Measurements from ENCODE around the gene ALK. TPM values are rescaled to one million over a fixed set of nuclear protein-coding genes. Genes with fewer than 3 reads are reported as not detected.
"Not testable (repeated sequence)": the region's sequence is repeated elsewhere in the genome, so short reads cannot be mapped to it uniquely, and the experiment has no call there.

The ALK gene
- total and polyA plus RNA-seq, 3 experiments from 2014 or later, result not detected

GRCh38 chr2:29245035-29245741, 676.2 kb downstream of the ALK start:
- H3K36me3 Mint-ChIP-seq; H3K27ac ChIP-seq (ENCODE audit: low read depth, low read length); H3K36me3 ChIP-seq (ENCODE audit: insufficient read depth, low read length); H3K27me3 Mint-ChIP-seq; H3K9me3 ChIP-seq (ENCODE audit: low read length); POLR2A ChIA-PET; H3K27me3 ChIP-seq (ENCODE audit: insufficient read depth, low read length, poor library complexity, severe bottlenecking); H3K4me3 Mint-ChIP-seq; H3K4me1 ChIP-seq (ENCODE audit: insufficient read depth, low read length); H3K4me1 Mint-ChIP-seq; H3K27ac Mint-ChIP-seq; CTCF ChIA-PET; H3K9me3 Mint-ChIP-seq; H3K4me3 ChIP-seq (ENCODE audit: low read length); DNase-seq: not testable (repeated sequence)

- DNase-seq, result no peak
- no peaks in the 10 kb centered on the region for H3K27me3 ChIP-seq (ENCODE audit: insufficient read depth, low read length, poor library complexity, severe bottlenecking)
- no peaks in the 10 kb centered on the region for H3K4me1 ChIP-seq (ENCODE audit: insufficient read depth, low read length)
- Mint-ChIP-seq H3K27ac (no peak overlapping the region), H3K36me3 (peaks cover 0 to under 1% (median 0%) of the 10 kb centered on the region in 3 donors), H3K4me3 (peak overlapping the region in 1 of 7 donors; percentile 9), H3K9me3 (no peaks in the 10 kb centered on the region), H3K27me3 (peaks cover 8 to 18% of the 10 kb centered on the region in 2 donors), H3K4me1 (no peaks in the 10 kb centered on the region)
- ChIA-PET CTCF (no interaction called here), POLR2A (no interaction called here)
- no peak overlapping the region for H3K27ac ChIP-seq (ENCODE audit: low read depth, low read length)
- no peaks in the 10 kb centered on the region for H3K9me3 ChIP-seq (ENCODE audit: low read length)
- H3K4me3 ChIP-seq (ENCODE audit: low read length), result no peak overlapping the region
- H3K36me3 ChIP-seq (ENCODE audit: insufficient read depth, low read length), result no peaks in the 10 kb centered on the region
Measured at GRCh38 chr2:29242621-29243375, 678.6 kb downstream of the ALK start.

GRCh38 chr2:29241955-29242565, 679.3 kb downstream of the ALK start:
- Mint-ChIP-seq H3K27me3 (peaks cover 9 to 25% of the 10 kb centered on the region in 2 donors), H3K36me3 (peaks cover 0 to 3% (median 0%) of the 10 kb centered on the region in 3 donors), H3K4me3 (no peak overlapping the region), H3K9me3 (no peaks in the 10 kb centered on the region), H3K4me1 (no peaks in the 10 kb centered on the region), H3K27ac (no peak overlapping the region)
- POLR2A ChIA-PET, result no interaction called here
- Histone ChIP-seq H3K9me3 (ENCODE audit: low read length) (no peaks in the 10 kb centered on the region), H3K36me3 (ENCODE audit: insufficient read depth, low read length) (no peaks in the 10 kb centered on the region), H3K4me1 (ENCODE audit: insufficient read depth, low read length) (no peaks in the 10 kb centered on the region), H3K27ac (ENCODE audit: low read depth, low read length) (no peak overlapping the region), H3K4me3 (ENCODE audit: low read length) (no peak overlapping the region), H3K27me3 (ENCODE audit: insufficient read depth, low read length, poor library complexity, severe bottlenecking) (no peaks in the 10 kb centered on the region)
- DNase-seq, result no peak
- CTCF ChIA-PET, result no interaction called here

GRCh38 chr2:29241341-29241740, 680.0 kb downstream of the ALK start:
- no peak overlapping the region for H3K4me3 Mint-ChIP-seq
- H3K9me3 Mint-ChIP-seq, result no peaks in the 10 kb centered on the region
- no peak overlapping the region for H3K4me3 ChIP-seq (ENCODE audit: low read length)
- no peak for DNase-seq
- H3K4me1 ChIP-seq (ENCODE audit: insufficient read depth, low read length), result no peaks in the 10 kb centered on the region
- no peaks in the 10 kb centered on the region for H3K9me3 ChIP-seq (ENCODE audit: low read length)
- no peak overlapping the region for H3K27ac Mint-ChIP-seq
- no peaks in the 10 kb centered on the region for H3K27me3 ChIP-seq (ENCODE audit: insufficient read depth, low read length, poor library complexity, severe bottlenecking)
- peaks cover 11 to 32% of the 10 kb centered on the region in 2 donors for H3K27me3 Mint-ChIP-seq
- H3K36me3 Mint-ChIP-seq, result peaks cover 0 to 3% (median 0%) of the 10 kb centered on the region in 3 donors
- no peaks in the 10 kb centered on the region for H3K36me3 ChIP-seq (ENCODE audit: insufficient read depth, low read length)
- no peak overlapping the region for H3K27ac ChIP-seq (ENCODE audit: low read depth, low read length)
- no peaks in the 10 kb centered on the region for H3K4me1 Mint-ChIP-seq
- CTCF ChIA-PET, result no interaction called here
- POLR2A ChIA-PET, result no interaction called here

- Mint-ChIP-seq H3K36me3 (peaks cover 0 to 3% (median 0%) of the 10 kb centered on the region in 3 donors), H3K27ac (no peak overlapping the region), H3K27me3 (peaks cover 11 to 35% of the 10 kb centered on the region in 2 donors), H3K9me3 (no peaks in the 10 kb centered on the region), H3K4me1 (no peaks in the 10 kb centered on the region), H3K4me3 (no peak overlapping the region)
- ChIA-PET POLR2A (no interaction called here), CTCF (no interaction called here)
- no peaks in the 10 kb centered on the region for H3K9me3 ChIP-seq (ENCODE audit: low read length)
- no peaks in the 10 kb centered on the region for H3K4me1 ChIP-seq (ENCODE audit: insufficient read depth, low read length)
- H3K36me3 ChIP-seq (ENCODE audit: insufficient read depth, low read length), result no peaks in the 10 kb centered on the region
- no peaks in the 10 kb centered on the region for H3K27me3 ChIP-seq (ENCODE audit: insufficient read depth, low read length, poor library complexity, severe bottlenecking)
- no peak overlapping the region for H3K27ac ChIP-seq (ENCODE audit: low read depth, low read length)
- H3K4me3 ChIP-seq (ENCODE audit: low read length), result no peak overlapping the region
- no peak for DNase-seq
Measured at GRCh38 chr2:29240601-29241000, 680.8 kb downstream of the ALK start.

- Histone ChIP-seq H3K36me3 (ENCODE audit: insufficient read depth, low read length) (no peaks in the 10 kb centered on the region), H3K27ac (ENCODE audit: low read depth, low read length) (no peak overlapping the region), H3K4me1 (ENCODE audit: insufficient read depth, low read length) (no peaks in the 10 kb centered on the region), H3K4me3 (ENCODE audit: low read length) (no peak overlapping the region), H3K27me3 (ENCODE audit: insufficient read depth, low read length, poor library complexity, severe bottlenecking) (no peaks in the 10 kb centered on the region), H3K9me3 (ENCODE audit: low read length) (no peaks in the 10 kb centered on the region)
- Mint-ChIP-seq H3K4me3 (no peak overlapping the region), H3K36me3 (peaks cover 0 to 3% (median 0%) of the 10 kb centered on the region in 3 donors), H3K27me3 (peaks cover 11 to 39% of the 10 kb centered on the region in 2 donors), H3K4me1 (no peaks in the 10 kb centered on the region), H3K9me3 (no peaks in the 10 kb centered on the region), H3K27ac (no peak overlapping the region)
- ChIA-PET POLR2A (no interaction called here), CTCF (no interaction called here)
- DNase-seq, result no peak
Measured at GRCh38 chr2:29239209-29239960, 682.0 kb downstream of the ALK start.

GRCh38 chr2:29238497-29238896, 682.9 kb downstream of the ALK start:
- CTCF ChIA-PET, result no interaction called here
- Histone ChIP-seq H3K27me3 (ENCODE audit: insufficient read depth, low read length, poor library complexity, severe bottlenecking) (no peaks in the 10 kb centered on the region), H3K4me3 (ENCODE audit: low read length) (no peak overlapping the region), H3K27ac (ENCODE audit: low read depth, low read length) (no peak overlapping the region), H3K36me3 (ENCODE audit: insufficient read depth, low read length) (no peaks in the 10 kb centered on the region), H3K4me1 (ENCODE audit: insufficient read depth, low read length) (no peaks in the 10 kb centered on the region), H3K9me3 (ENCODE audit: low read length) (no peaks in the 10 kb centered on the region)
- Mint-ChIP-seq H3K27ac (no peak overlapping the region), H3K27me3 (peaks cover 11 to 39% of the 10 kb centered on the region in 2 donors), H3K4me3 (no peak overlapping the region), H3K4me1 (no peaks in the 10 kb centered on the region), H3K9me3 (no peaks in the 10 kb centered on the region), H3K36me3 (peaks cover 0 to 3% (median 0%) of the 10 kb centered on the region in 3 donors)
- no peak for DNase-seq
- POLR2A ChIA-PET, result no interaction called here

- Histone ChIP-seq H3K36me3 (ENCODE audit: insufficient read depth, low read length) (no peaks in the 10 kb centered on the region), H3K4me1 (ENCODE audit: insufficient read depth, low read length) (no peaks in the 10 kb centered on the region), H3K9me3 (ENCODE audit: low read length) (no peaks in the 10 kb centered on the region), H3K27me3 (ENCODE audit: insufficient read depth, low read length, poor library complexity, severe bottlenecking) (no peaks in the 10 kb centered on the region), H3K4me3 (ENCODE audit: low read length) (no peak overlapping the region), H3K27ac (ENCODE audit: low read depth, low read length) (no peak overlapping the region)
- CTCF ChIA-PET, result no interaction called here
- Mint-ChIP-seq H3K36me3 (peaks cover 0 to 3% (median 0%) of the 10 kb centered on the region in 3 donors), H3K4me3 (no peak overlapping the region), H3K27me3 (peaks cover 7 to 41% of the 10 kb centered on the region in 2 donors), H3K4me1 (no peaks in the 10 kb centered on the region), H3K27ac (no peak overlapping the region), H3K9me3 (no peaks in the 10 kb centered on the region)
- no peak for DNase-seq
- POLR2A ChIA-PET, result no interaction called here
Measured at GRCh38 chr2:29236074-29236473, 685.3 kb downstream of the ALK start.
